Ascending aorta (tissue), 2 donors: Measurements from ENCODE around the gene ADAMTSL3. TPM values are rescaled to one million over a fixed set of nuclear protein-coding genes. Genes with fewer than 3 reads are reported as not detected.

ENCODE experiments used
- DNase-seq, 2 donors: peaks; one replicate each; pipeline ENCODE4 v3.0.0-alpha.2; 2019; ENCODE audit warnings: low spot score in 2 of 2
- H3K27ac ChIP-seq, 2 donors: fragments of 200-600 bp; sonication (generic); one replicate each; pipeline ENCODE4 v1.5.1; 2016 to 2017; ENCODE audit warnings: mild to moderate bottlenecking in 1 of 2
- H3K27me3 ChIP-seq: fragments of 200-600 bp; sonication (generic); one replicate; pipeline ENCODE4 v1.5.1; 2017
- H3K36me3 ChIP-seq, 2 donors: fragments of 200-600 bp; sonication (generic); one replicate each; pipeline ENCODE4 v1.5.1; 2016
- H3K4me1 ChIP-seq, 2 donors: fragments of 200-600 bp; sonication (generic); one replicate each; pipeline ENCODE4 v1.5.1; 2016 to 2017; ENCODE audit warnings: mild to moderate bottlenecking in 1 of 2
- H3K4me3 ChIP-seq, 2 donors: fragments of 200-600 bp; sonication (generic); one replicate each; pipeline ENCODE4 v1.5.1; 2016 to 2017; ENCODE audit warnings: mild to moderate bottlenecking in 1 of 2
- H3K9me3 ChIP-seq, 2 donors: fragments of 200-600 bp; sonication (generic); one replicate each; pipeline ENCODE4 v1.5.1; 2016
- CTCF ChIP-seq, 3 experiments: fragments of 200-600 bp in 2 of 3; fragments of 450-650 bp in 1 of 3; sonication (generic) in 2 of 3; IDR thresholded peaks; one replicate each; pipeline ENCODE4 v1.5.1; 2016 to 2019; ENCODE audit warnings: antibody characterized with exemption in 3 of 3, mild to moderate bottlenecking in 1 of 3, moderate library complexity in 1 of 3
- intact Hi-C: fragments of 100-400 bp; cut with DNase I; formaldehyde crosslinking; loops from one replicate; pipeline ENCODE4 v1.15.1; 2023
- total RNA-seq: library from RNA; depleted of rRNA; stranded (reverse); fragments of >200 nt; gene quantifications from one replicate; pipeline ENCODE4 v1.1.0, GENCODE V29; 2016

Gene ADAMTSL3
- total RNA-seq, 1 donor from 2014 or later: 28.1 TPM

- DNase-seq: no peak
- Histone ChIP-seq H3K27ac (no peak overlapping the region), H3K27me3 (no peaks in the 10 kb centered on the region), H3K4me1 (peaks cover 0 to 8% of the 10 kb centered on the region in 2 donors), H3K9me3 (no peaks in the 10 kb centered on the region), H3K4me3 (no peak overlapping the region), H3K36me3 (peaks cover 10% of the 10 kb centered on the region in 2 donors)
- intact Hi-C loops: no loop called here
- no peak for TF ChIP-seq CTCF (IDR thresholded peaks at IDR 0.05)
Observed at GRCh38 chr15:83926116-83926515, 272.2 kb downstream of the ADAMTSL3 start.

GRCh38 chr15:83927704-83928391 is 273.9 kb downstream of the ADAMTSL3 start:
- H3K9me3 ChIP-seq: no peaks in the 10 kb centered on the region
- H3K4me3 ChIP-seq: no peak overlapping the region
- peaks cover 0 to 22% of the 10 kb centered on the region in 2 donors for H3K4me1 ChIP-seq
- intact Hi-C loops: no loop called here
- TF ChIP-seq CTCF (IDR thresholded peaks at IDR 0.05): no peak
- H3K27me3 ChIP-seq: no peaks in the 10 kb centered on the region
- peaks cover 10% of the 10 kb centered on the region in 2 donors for H3K36me3 ChIP-seq
- DNase-seq: no peak
- no peak overlapping the region for H3K27ac ChIP-seq

GRCh38 chr15:83928392-83928734 is 274.4 kb downstream of the ADAMTSL3 start:
- no peaks in the 10 kb centered on the region for H3K27me3 ChIP-seq
- no peak for DNase-seq
- H3K27ac ChIP-seq: peak overlapping the region in 1 of 2 donors; percentile 31
- peaks cover 10% of the 10 kb centered on the region in 2 donors for H3K36me3 ChIP-seq
- intact Hi-C loops: no loop called here
- peaks cover 0 to 22% of the 10 kb centered on the region in 2 donors for H3K4me1 ChIP-seq
- no peaks in the 10 kb centered on the region for H3K9me3 ChIP-seq
- TF ChIP-seq CTCF (IDR thresholded peaks at IDR 0.05): no peak
- H3K4me3 ChIP-seq: no peak overlapping the region

GRCh38 chr15:83928878-83929418 is 275.0 kb downstream of the ADAMTSL3 start:
- H3K27ac ChIP-seq: peak overlapping the region; percentile 31 to 66
- TF ChIP-seq CTCF (IDR thresholded peaks at IDR 0.05): no peak
- H3K4me3 ChIP-seq: no peak overlapping the region
- H3K9me3 ChIP-seq: no peaks in the 10 kb centered on the region
- H3K4me1 ChIP-seq: peaks cover 0 to 22% of the 10 kb centered on the region in 2 donors
- H3K27me3 ChIP-seq: no peaks in the 10 kb centered on the region
- intact Hi-C loops: no loop called here
- peaks cover 7 to 8% of the 10 kb centered on the region in 2 donors for H3K36me3 ChIP-seq
- DNase-seq: no peak

GRCh38 chr15:83929619-83930018 is 275.7 kb downstream of the ADAMTSL3 start:
- Histone ChIP-seq H3K27me3 (no peaks in the 10 kb centered on the region), H3K9me3 (no peaks in the 10 kb centered on the region), H3K36me3 (peaks cover 0 to under 1% of the 10 kb centered on the region in 2 donors), H3K4me3 (no peak overlapping the region), H3K27ac (peak overlapping the region; percentile 31 to 66), H3K4me1 (peaks cover 0 to 22% of the 10 kb centered on the region in 2 donors)
- no peak for DNase-seq
- intact Hi-C loops: no loop called here
- TF ChIP-seq CTCF (IDR thresholded peaks at IDR 0.05): no peak
